ENCODE measurements around the gene MAP4K4.

GRCh38 chr2:101753720-101754490 is 56.4 kb downstream of the MAP4K4 start:
- TF ChIP-seq CTCF (IDR thresholded peaks at IDR 0.05; ENCODE audit: insufficient read depth, low read length, poor library complexity, severe bottlenecking), result no peak
- TF ChIP-seq EZH2phosphoT487 (conservative IDR thresholded peaks at IDR 0.05; ENCODE audit: low read length), result no peak
